ENCODE measurements around the gene NIBAN1.
A peak's percentile ranks its signal among the peaks of the same experiment; 100 is the strongest.
"Not testable (repeated sequence)": the region's sequence is repeated elsewhere in the genome, so short reads cannot be mapped to it uniquely, and the experiment has no call there.

Gene NIBAN1

DNA sequence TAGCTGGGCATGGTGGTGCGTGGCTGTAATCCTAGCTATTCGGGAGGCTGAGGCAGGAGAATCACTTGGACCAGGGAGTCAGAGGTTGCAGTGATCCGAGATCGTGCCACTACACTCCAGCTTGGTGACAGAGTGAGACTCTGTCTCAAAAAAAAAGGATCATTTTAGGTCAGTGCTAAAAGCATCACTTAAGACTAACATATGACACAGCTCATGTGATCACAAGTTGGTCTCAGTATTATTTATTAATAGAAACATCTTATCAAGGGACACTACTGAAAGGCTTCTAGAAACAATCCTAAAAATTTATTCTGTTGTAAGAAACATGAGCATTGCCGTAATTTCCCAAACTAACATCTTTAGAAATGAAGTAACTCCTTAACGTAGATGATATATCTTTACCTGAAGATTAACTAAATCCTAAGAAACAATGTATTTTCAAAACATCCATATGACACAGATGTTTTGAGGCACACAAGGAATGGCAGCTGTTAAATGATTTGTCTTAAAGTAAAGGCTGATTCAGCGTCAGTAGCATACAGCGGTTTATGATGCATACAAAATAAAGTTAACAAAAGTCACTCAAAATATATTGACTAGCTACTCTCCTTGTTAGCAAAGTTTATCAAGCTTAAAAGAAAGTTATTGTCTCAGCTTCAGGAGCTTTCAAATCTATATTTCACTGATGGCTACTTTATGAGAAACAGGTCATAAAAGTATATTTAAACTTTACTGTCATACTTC is 2.6 kb downstream of the NIBAN1 start:
- Histone ChIP-seq H3K9me3 (ENCODE audit: low read length) (no peaks in the 10 kb centered on the region), H3K27me3 (ENCODE audit: control insufficient read depth in 1 of 2, insufficient read depth in 2 of 2, low read length in 2 of 2) (no peaks in the 10 kb centered on the region), H3K4me3 (ENCODE audit: low read depth in 1 of 2, low read length in 2 of 2) (peak overlapping the region in 1 of 2 donors; percentile 95), H3K36me3 (ENCODE audit: insufficient read depth, low read length) (no peaks in the 10 kb centered on the region), H3K4me1 (ENCODE audit: insufficient read depth, low read length) (peaks cover 44% of the 10 kb centered on the region), H3K27ac (ENCODE audit: low read depth, low read length) (peak overlapping the region; percentile 88), H3K9ac (ENCODE audit: low read length) (peak overlapping the region; percentile 5)

DNA sequence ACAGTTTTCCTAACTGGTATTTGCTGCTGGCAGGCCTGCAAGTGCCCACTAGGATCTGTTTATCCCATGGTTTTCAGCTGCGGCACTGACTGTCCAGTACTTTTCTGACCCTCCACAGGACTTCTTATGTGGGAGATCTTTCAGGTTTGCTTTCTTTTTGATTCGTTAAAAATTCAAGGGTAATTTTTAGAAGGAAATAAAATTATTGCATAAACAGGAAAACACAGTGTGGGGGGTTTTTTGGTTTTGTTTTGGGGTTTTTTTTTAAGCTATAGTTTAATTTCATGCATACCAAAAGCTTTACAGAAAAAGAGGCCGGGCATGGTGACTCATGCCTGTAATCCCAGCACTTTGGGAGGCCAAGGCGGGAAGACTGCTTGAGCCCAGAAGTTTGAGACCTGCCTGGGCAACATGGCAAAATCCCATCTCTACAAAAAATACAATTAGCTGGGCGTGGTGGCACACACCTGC is 3.6 kb downstream of the NIBAN1 start:
- H3K4me3 ChIP-seq (ENCODE audit: low read depth in 1 of 2, low read length in 2 of 2): no peak overlapping the region
- no peaks in the 10 kb centered on the region for H3K36me3 ChIP-seq (ENCODE audit: insufficient read depth, low read length)
- no peaks in the 10 kb centered on the region for H3K27me3 ChIP-seq (ENCODE audit: control insufficient read depth in 1 of 2, insufficient read depth in 2 of 2, low read length in 2 of 2)
- H3K9me3 ChIP-seq (ENCODE audit: low read length): no peaks in the 10 kb centered on the region
- peaks cover 52% of the 10 kb centered on the region for H3K4me1 ChIP-seq (ENCODE audit: insufficient read depth, low read length)
- H3K27ac ChIP-seq (ENCODE audit: low read depth, low read length): peak overlapping the region; percentile 67
- H3K9ac ChIP-seq (ENCODE audit: low read length): no peak overlapping the region

DNA sequence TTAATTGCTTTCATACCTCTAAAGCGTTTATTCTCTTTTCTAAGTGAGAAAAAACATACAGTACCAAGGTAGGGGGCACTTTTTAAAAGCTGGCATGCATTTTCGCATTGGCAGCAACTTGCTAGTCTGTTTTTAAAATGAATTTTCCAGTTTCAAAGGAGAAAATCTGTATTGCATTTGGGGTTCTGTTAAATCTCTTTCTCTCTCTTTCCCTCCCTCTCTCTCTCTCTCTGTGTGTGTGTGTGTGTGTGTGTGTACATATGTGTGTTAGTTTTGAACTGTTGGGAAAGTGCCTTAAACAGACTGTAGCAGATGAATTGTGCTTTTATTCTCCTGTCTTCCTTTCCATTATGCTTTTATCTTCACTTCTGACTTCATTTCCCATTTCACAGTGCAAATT is 7.3 kb downstream of the NIBAN1 start:
- Histone ChIP-seq H3K4me1 (ENCODE audit: insufficient read depth, low read length) (peaks cover 57% of the 10 kb centered on the region), H3K27me3 (ENCODE audit: control insufficient read depth in 1 of 2, insufficient read depth in 2 of 2, low read length in 2 of 2) (no peaks in the 10 kb centered on the region), H3K9ac (ENCODE audit: low read length) (no peak overlapping the region), H3K9me3 (ENCODE audit: low read length) (no peaks in the 10 kb centered on the region), H3K4me3 (ENCODE audit: low read depth in 1 of 2, low read length in 2 of 2) (no peak overlapping the region), H3K36me3 (ENCODE audit: insufficient read depth, low read length) (no peaks in the 10 kb centered on the region), H3K27ac (ENCODE audit: low read depth, low read length) (no peak overlapping the region)

DNA sequence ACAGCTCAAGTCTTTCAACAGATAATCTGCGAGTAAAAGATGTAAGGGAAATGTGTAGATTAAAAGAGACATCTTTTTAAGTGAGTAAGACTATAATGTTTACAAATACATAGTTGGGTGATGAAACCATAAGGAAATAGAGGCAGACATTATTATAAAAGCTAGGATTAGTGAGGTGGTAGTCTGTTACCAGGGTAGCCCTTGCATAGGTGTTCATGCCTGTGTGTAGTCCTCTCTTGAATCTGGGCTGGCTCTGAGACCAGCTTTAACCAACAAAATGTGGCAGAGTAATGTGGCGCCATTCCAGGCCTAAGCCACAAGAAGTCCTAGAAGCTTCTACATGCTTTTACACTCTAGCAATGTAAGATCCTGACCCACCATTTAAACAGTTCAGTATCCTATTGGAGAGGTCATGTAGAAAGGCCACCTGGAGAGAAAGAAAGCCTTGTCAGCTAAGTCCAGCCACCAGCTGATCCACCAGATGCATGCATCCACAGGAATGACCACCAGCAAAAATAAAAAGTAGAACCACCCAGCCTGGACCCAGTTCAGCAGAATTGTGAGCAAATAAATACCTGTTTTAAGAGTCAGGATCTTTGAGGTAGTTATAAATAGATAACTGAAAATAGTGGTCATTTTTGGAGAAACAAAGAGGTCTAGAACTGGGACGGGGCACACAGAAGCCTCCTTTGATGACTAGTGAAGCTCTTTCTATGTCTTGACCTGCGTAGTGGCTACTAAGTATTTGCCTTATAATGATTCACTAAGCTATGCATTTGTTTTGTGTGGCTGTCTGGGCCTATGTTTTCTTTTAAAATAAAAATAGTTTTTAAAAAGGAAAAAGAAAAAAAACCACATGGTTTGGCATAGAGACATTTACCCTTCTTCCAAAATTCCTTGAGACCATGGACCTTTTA is 8.1 kb downstream of the NIBAN1 start:
- H3K27ac ChIP-seq (ENCODE audit: low read depth, low read length): no peak overlapping the region

DNA sequence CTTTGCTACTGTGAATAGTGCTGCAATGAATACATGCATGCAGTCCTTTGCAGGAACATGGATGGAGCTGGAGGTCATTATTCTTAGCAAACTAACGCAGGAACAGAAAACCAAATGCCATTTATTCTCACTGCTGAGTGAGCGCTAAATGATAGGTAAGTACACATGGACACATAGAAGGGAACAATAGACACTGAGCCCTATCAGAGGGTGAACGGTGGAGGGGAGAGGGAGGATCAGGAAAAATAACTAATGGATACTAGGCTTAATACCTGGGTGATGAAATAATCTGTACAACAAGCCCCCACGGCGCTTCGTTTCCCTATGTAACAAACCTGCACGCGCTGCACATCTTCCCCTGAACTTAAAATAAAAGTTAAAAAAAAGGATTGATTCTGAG is 8.9 kb downstream of the NIBAN1 start:
- no peak overlapping the region for H3K9ac ChIP-seq (ENCODE audit: low read length)
- peaks cover 50% of the 10 kb centered on the region for H3K4me1 ChIP-seq (ENCODE audit: insufficient read depth, low read length)
- no peaks in the 10 kb centered on the region for H3K9me3 ChIP-seq (ENCODE audit: low read length)
- no peak overlapping the region for H3K27ac ChIP-seq (ENCODE audit: low read depth, low read length)
- no peaks in the 10 kb centered on the region for H3K27me3 ChIP-seq (ENCODE audit: control insufficient read depth in 1 of 2, insufficient read depth in 2 of 2, low read length in 2 of 2)
- H3K4me3 ChIP-seq (ENCODE audit: low read depth in 1 of 2, low read length in 2 of 2): no peak overlapping the region
- no peaks in the 10 kb centered on the region for H3K36me3 ChIP-seq (ENCODE audit: insufficient read depth, low read length)

More for the DNA sequence above, 8.1 kb downstream of the NIBAN1 start:
- Histone ChIP-seq H3K9ac (ENCODE audit: low read length) (no peak overlapping the region), H3K27me3 (ENCODE audit: control insufficient read depth in 1 of 2, insufficient read depth in 2 of 2, low read length in 2 of 2) (no peaks in the 10 kb centered on the region), H3K36me3 (ENCODE audit: insufficient read depth, low read length) (no peaks in the 10 kb centered on the region), H3K4me1 (ENCODE audit: insufficient read depth, low read length) (peaks cover 54% of the 10 kb centered on the region), H3K4me3 (ENCODE audit: low read depth in 1 of 2, low read length in 2 of 2) (no peak overlapping the region), H3K9me3 (ENCODE audit: low read length) (no peaks in the 10 kb centered on the region)

DNA sequence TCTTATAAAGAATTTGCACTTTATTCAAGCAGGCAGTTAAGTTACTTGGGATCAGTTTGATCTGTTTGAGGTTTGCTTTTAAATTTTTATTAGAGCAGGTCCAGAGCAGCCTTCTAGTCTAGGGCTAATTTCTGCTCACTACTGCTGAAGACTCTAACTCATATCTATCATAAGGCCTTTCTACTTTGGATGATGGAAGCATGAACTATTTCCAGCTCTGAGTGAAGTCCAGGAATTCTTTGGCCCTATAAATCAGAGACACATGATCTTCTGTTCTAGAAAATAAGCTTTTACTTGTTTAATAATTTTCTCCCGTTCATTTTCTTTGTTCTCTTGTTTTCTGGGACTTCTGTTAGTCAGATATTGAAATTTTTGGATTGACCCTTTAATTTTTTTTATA is 14.7 kb downstream of the NIBAN1 start:
- Histone ChIP-seq H3K9me3 (ENCODE audit: low read length) (no peaks in the 10 kb centered on the region), H3K36me3 (ENCODE audit: insufficient read depth, low read length) (no peaks in the 10 kb centered on the region), H3K27ac (ENCODE audit: low read depth, low read length) (peak overlapping the region; percentile 43), H3K9ac (ENCODE audit: low read length) (no peak overlapping the region), H3K4me3 (ENCODE audit: low read depth in 1 of 2, low read length in 2 of 2) (no peak overlapping the region), H3K4me1 (ENCODE audit: insufficient read depth, low read length) (peaks cover 37% of the 10 kb centered on the region), H3K27me3 (ENCODE audit: control insufficient read depth in 1 of 2, insufficient read depth in 2 of 2, low read length in 2 of 2) (no peaks in the 10 kb centered on the region)

DNA sequence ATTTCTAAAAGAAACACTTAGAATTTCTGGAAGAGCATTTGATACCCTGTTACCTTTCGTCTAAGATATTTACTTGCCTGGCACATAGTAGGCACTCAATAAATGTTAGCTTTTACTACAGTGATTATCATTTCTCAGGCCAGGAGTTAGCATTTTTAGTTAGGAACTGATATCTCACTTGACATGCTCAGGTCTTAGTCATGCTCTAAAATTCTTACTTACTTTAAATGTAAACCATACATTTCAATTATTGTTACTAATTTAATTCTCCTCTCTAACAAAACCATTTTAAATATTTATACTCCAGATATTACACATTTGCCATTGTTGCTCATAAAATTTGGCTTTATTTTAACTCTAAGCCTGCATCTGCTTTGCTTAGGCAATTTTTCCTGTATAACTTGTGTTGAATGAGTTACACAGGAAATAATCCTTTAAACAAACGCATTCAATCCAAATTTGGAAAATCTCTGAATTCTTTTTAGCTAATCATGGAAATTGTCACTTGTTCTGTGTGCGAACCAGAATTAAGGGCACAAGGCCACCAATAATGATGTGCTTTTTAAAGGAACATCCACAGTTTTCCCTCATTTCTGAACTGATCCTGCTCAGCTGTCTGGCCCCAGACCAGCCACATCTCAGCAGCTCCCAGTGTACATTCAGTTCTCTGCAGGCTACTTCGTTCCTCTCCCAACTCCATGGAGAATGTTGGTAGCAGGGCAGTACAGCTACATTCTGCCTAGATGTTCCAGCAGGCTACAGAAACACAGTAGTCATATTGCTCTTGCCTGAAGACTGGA is 15.6 kb downstream of the NIBAN1 start:
- Histone ChIP-seq H3K27me3 (ENCODE audit: control insufficient read depth in 1 of 2, insufficient read depth in 2 of 2, low read length in 2 of 2) (no peaks in the 10 kb centered on the region), H3K27ac (ENCODE audit: low read depth, low read length) (peak overlapping the region; percentile 43), H3K9me3 (ENCODE audit: low read length) (no peaks in the 10 kb centered on the region), H3K4me3 (ENCODE audit: low read depth in 1 of 2, low read length in 2 of 2) (no peak overlapping the region), H3K36me3 (ENCODE audit: insufficient read depth, low read length) (no peaks in the 10 kb centered on the region), H3K4me1 (ENCODE audit: insufficient read depth, low read length) (peaks cover 41% of the 10 kb centered on the region), H3K9ac (ENCODE audit: low read length) (no peak overlapping the region)

DNA sequence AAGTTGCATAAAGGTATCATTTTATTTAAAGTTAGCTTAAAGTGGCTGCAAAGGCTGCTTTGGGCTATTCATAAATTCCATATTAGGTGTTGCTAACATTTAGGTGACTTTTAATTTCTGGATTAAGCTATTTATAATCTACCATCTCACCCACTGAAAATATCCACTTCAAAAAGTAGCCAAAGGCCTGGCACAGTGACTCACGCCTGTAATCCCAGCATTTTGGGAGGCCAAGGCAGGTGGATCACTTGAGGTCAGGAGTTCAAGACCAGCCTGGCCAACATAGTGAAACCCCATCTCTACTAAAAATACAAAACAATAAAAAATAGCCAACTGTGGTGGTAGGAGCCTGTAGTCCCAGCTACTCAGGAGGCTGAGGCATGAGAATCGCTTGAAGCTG is 16.4 kb downstream of the NIBAN1 start:
- not testable (repeated sequence) for H3K36me3 ChIP-seq (ENCODE audit: insufficient read depth, low read length); H3K9me3 ChIP-seq (ENCODE audit: low read length); H3K27me3 ChIP-seq (ENCODE audit: control insufficient read depth in 1 of 2, insufficient read depth in 2 of 2, low read length in 2 of 2); H3K4me3 ChIP-seq (ENCODE audit: low read depth in 1 of 2, low read length in 2 of 2); H3K9ac ChIP-seq (ENCODE audit: low read length); H3K27ac ChIP-seq (ENCODE audit: low read depth, low read length)
- peaks cover 40% of the 10 kb centered on the region for H3K4me1 ChIP-seq (ENCODE audit: insufficient read depth, low read length)

DNA sequence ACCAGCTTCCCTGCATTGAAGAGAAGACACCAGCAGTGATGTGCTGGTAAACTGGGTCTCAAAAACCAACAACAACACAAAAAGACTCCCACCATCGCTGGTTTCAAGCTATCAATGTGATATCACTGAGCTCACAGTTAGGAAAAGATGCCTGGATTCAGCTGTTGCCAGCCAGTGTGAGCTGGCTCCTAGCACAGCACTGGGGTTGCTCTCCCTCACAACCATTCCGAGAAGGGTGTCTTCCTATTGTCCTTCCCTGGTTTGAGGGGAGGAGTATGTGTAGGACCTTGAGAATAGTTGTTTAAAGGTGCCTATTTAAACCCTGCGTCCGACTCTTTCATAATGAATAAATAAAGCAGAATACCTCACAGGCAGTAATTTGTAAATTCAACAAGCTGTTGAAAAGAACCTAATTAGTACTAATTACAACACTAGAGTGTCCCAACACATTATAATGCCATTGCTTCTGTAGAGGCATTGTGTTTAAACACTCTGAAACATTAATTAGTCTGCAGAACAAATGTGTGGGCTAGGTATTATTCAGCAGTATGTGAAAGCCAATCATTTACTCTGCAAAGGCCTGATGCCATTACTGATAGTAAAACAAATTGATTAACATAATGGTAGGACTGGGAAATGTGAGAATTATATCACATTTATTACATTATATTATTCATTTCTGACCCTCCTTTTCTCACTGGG is 17.2 kb downstream of the NIBAN1 start:
- Histone ChIP-seq H3K4me1 (ENCODE audit: insufficient read depth, low read length) (peaks cover 40% of the 10 kb centered on the region), H3K27me3 (ENCODE audit: control insufficient read depth in 1 of 2, insufficient read depth in 2 of 2, low read length in 2 of 2) (no peaks in the 10 kb centered on the region), H3K36me3 (ENCODE audit: insufficient read depth, low read length) (no peaks in the 10 kb centered on the region), H3K9ac (ENCODE audit: low read length) (no peak overlapping the region), H3K9me3 (ENCODE audit: low read length) (no peaks in the 10 kb centered on the region), H3K4me3 (ENCODE audit: low read depth in 1 of 2, low read length in 2 of 2) (no peak overlapping the region), H3K27ac (ENCODE audit: low read depth, low read length) (no peak overlapping the region)

DNA sequence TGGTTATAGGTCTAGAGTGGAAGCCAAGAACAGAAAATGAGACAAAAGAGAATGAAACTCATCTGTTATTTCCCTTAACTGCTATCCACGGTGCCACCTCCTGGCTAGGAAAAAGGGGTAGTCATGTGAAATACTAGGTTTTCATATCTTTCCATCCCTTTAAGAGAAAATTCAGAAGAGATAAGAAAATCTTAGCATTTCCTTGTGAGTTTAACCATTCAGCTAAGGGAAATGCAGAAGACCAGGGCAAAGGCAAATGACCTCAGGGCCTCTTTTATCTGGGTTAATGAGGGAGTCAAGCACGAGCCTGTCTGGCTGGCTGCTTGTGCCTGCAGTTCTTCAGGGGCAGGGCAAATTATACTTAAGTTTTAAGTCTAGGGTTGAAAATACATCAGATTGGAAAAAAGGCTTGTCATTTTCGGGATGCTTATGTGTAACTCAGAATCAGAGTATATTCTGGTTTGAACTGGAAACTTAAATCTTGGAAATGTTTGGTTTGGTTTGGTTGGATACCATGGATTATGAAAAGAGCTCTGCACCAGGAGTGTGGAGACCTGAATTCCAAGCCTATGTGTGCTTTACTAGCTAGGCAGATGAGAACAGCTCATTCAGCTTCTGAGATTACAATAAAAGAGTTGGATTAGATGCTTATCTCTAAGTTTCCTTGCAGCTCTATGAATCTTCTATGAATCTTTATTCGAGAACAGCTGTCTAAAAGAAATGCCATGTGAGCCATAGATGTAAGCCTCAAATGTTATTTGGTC is 19.9 kb downstream of the NIBAN1 start:
- no peaks in the 10 kb centered on the region for H3K9me3 ChIP-seq (ENCODE audit: low read length)
- H3K36me3 ChIP-seq (ENCODE audit: insufficient read depth, low read length): no peaks in the 10 kb centered on the region
- no peak overlapping the region for H3K9ac ChIP-seq (ENCODE audit: low read length)
- peaks cover 28% of the 10 kb centered on the region for H3K4me1 ChIP-seq (ENCODE audit: insufficient read depth, low read length)
- no peak overlapping the region for H3K4me3 ChIP-seq (ENCODE audit: low read depth in 1 of 2, low read length in 2 of 2)
- H3K27me3 ChIP-seq (ENCODE audit: control insufficient read depth in 1 of 2, insufficient read depth in 2 of 2, low read length in 2 of 2): no peaks in the 10 kb centered on the region
- H3K27ac ChIP-seq (ENCODE audit: low read depth, low read length): no peak overlapping the region
